ENCODE data around the gene CTNNA2. TPM values are rescaled to one million over a fixed set of nuclear protein-coding genes. Genes with fewer than 3 reads are reported as not detected.
"Not testable (repeated sequence)": the region's sequence is repeated elsewhere in the genome, so short reads cannot be mapped to it uniquely, and the experiment has no call there.

Gene CTNNA2
- total and polyA plus RNA-seq, 8 donors, result 0.08 to 0.56 (median 0.17) TPM; not detected in 2

DNA sequence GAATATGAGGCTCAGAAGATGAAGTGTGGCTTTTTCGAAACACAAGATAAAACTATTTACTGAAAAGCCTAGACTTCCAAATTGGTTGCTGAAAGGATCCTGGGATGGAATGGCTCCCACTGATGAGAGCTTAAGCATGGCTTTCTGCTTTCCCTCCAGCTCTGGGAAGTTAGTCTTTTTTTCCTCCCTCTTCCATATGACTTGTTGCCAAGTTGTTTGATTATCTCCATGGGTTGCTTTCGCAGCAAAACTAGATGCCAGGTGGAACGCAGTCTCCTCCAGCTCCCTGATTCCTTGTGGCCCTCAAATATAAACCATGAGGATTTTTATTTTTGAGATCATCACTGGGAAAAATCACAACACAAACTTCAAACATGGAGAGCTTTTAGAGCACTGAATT lies 515.2 kb downstream of the CTNNA2 start:
- Histone ChIP-seq H3K27me3 (no peaks in the 10 kb centered on the region), H3K27ac (no peak overlapping the region), H3K36me3 (no peaks in the 10 kb centered on the region), H3K4me3 (no peak overlapping the region), H3K9me3 (no peaks in the 10 kb centered on the region), H3K4me1 (no peaks in the 10 kb centered on the region)
- intact Hi-C loops (cut with DNase I), result no loop called here
- ATAC-seq (no peak), DNase-seq (no peak)
- TF ChIP-seq, protein P1, sequence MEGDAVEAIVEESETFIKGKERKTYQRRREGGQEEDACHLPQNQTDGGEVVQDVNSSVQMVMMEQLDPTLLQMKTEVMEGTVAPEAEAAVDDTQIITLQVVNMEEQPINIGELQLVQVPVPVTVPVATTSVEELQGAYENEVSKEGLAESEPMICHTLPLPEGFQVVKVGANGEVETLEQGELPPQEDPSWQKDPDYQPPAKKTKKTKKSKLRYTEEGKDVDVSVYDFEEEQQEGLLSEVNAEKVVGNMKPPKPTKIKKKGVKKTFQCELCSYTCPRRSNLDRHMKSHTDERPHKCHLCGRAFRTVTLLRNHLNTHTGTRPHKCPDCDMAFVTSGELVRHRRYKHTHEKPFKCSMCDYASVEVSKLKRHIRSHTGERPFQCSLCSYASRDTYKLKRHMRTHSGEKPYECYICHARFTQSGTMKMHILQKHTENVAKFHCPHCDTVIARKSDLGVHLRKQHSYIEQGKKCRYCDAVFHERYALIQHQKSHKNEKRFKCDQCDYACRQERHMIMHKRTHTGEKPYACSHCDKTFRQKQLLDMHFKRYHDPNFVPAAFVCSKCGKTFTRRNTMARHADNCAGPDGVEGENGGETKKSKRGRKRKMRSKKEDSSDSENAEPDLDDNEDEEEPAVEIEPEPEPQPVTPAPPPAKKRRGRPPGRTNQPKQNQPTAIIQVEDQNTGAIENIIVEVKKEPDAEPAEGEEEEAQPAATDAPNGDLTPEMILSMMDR (IDR thresholded peaks at IDR 0.05), result no peak

DNA sequence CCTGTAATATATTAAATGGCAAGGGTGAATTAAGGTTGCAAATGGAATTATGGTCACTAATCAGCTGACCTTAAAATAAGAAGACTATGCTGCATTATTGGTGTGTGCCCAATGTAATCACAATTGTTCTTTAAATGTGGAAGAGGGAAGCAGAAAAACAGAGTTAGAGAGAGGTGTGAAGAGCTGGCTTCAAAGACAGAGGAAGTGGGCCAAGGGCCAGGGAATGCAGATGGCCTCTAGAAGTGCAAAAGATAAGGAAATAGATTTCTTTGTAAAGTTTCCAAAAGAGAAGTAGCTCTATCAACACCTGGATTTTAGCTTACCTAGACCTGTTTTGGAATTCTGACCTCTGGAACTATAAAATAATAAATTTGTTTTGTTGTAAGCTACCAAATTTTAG lies 515.7 kb downstream of the CTNNA2 start:
- Histone ChIP-seq H3K27ac (no peak overlapping the region), H3K36me3 (no peaks in the 10 kb centered on the region), H3K4me3 (no peak overlapping the region), H3K4me1 (no peaks in the 10 kb centered on the region), H3K27me3 (no peaks in the 10 kb centered on the region), H3K9me3 (no peaks in the 10 kb centered on the region)
- DNase-seq (no peak), ATAC-seq (no peak)
- intact Hi-C loops (cut with DNase I), result no loop called here
- TF ChIP-seq, protein P1 (IDR thresholded peaks at IDR 0.05), result no peak

DNA sequence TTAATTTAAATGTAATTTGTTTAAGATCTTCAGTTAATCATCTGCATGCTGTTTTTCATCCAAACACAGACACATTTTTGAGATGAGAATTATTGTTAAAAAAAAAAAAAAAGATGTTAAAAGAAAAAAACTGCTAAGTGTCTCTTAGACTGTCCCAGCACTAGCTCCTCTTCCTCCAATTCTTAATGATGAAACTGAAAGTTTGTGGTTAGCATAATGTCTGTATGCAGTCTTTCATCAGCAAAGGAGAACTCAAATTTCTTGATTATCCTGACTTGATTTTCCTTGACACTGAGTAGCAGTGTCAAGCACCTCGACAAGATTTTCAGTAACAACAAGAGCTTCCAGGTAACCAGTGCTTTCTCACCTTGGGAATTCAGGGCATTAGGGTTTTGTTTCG lies 517.3 kb downstream of the CTNNA2 start:
- Histone ChIP-seq H3K36me3 (no peaks in the 10 kb centered on the region), H3K4me3 (no peak overlapping the region), H3K4me1 (no peaks in the 10 kb centered on the region), H3K9me3 (no peaks in the 10 kb centered on the region), H3K27me3 (no peaks in the 10 kb centered on the region), H3K27ac (no peak overlapping the region)
- TF ChIP-seq, protein P1 (IDR thresholded peaks at IDR 0.05), result no peak
- DNase-seq, result no peak
- intact Hi-C loops (cut with DNase I), result no loop called here
- no peak for ATAC-seq

DNA sequence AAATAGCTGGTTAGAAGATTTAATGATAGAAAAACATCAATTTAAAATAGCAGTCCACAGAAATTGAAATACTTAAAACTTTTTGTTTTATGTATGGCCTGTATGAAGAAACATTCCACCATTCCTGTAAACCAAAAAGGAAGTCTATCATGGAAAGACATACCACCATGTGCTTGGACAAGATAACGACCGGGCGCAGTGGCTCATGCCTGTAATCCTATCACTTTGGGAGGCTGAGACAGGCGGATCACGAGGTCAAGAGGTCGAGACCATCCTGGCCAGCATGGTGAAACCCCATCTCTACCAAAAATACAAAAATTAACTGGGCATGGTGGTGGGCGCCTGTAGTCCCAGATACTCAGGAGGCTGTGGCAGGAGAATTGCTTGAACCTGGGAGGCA lies 519.8 kb downstream of the CTNNA2 start:
- H3K9me3 ChIP-seq; intact Hi-C loops (cut with DNase I); H3K27ac ChIP-seq; H3K4me3 ChIP-seq; H3K4me1 ChIP-seq; ATAC-seq; H3K36me3 ChIP-seq; H3K27me3 ChIP-seq; DNase-seq: not testable (repeated sequence)

DNA sequence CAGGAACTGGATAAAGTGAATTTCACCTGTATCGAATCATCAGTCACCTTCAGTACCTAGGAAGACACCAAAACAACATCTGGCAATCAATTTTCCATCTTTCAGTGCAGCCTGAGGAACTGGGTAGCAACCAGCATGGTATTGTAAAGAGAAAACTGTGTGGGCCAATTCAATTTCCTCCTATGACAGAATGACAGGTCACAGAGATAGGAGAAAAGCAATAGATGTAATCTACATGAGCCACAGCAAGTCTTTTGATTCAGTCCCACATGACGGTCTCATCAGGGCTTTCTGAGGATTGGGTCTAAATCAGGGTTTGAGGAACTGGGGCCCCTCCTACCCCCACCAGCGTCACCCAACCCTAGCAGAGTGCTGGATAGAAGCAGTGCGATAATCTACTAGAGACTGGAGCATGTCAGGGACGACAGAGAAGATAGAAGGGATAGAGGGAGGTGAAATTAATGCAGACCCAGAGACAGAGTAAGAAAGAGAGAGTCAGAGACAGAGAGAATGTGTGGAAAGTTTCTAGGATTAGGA lies 523.0 kb downstream of the CTNNA2 start:
- no peaks in the 10 kb centered on the region for H3K4me1 ChIP-seq
- intact Hi-C loops (cut with DNase I), result no loop called here
- DNase-seq, result no peak

More for the DNA sequence above, 523.0 kb downstream of the CTNNA2 start:
- Histone ChIP-seq H3K9me3 (no peaks in the 10 kb centered on the region), H3K27ac (no peak overlapping the region), H3K27me3 (no peaks in the 10 kb centered on the region), H3K4me3 (no peak overlapping the region), H3K36me3 (no peaks in the 10 kb centered on the region)
- ATAC-seq, result no peak
- TF ChIP-seq, protein P1 (IDR thresholded peaks at IDR 0.05), result no peak

All from left lung (tissue), 10 donors.